DMS79 treated with DMSO at 0.1 percent for 48 hours (cell line): Measurements from ENCODE around the gene BRICD5.

Source experiments
- DNase-seq: peaks from one replicate; lab custom pipeline; 2025; lab: John Stamatoyannopoulos, UW

Gene BRICD5

GRCh38 chr16:2180962-2181923 is 29.4 kb downstream of the BRICD5 start:
- DNase-seq: no peak

- no peak for DNase-seq
These were observed 30.2 kb downstream of the BRICD5 start for GRCh38 chr16:2180461-2180860.

GRCh38 chr16:2179576-2179975 is 31.1 kb downstream of the BRICD5 start:
- DNase-seq: no peak

- no peak for DNase-seq
These were observed 31.6 kb downstream of the BRICD5 start for GRCh38 chr16:2179107-2179501.

GRCh38 chr16:2178321-2179106 is 32.1 kb downstream of the BRICD5 start:
- DNase-seq: no peak

GRCh38 chr16:2177561-2177960 is 33.1 kb downstream of the BRICD5 start:
- no peak for DNase-seq

- DNase-seq: no peak
These were observed 33.6 kb downstream of the BRICD5 start for GRCh38 chr16:2177101-2177500.

- no peak for DNase-seq
These were observed 34.6 kb downstream of the BRICD5 start for GRCh38 chr16:2176047-2176446.

GRCh38 chr16:2175454-2175853 is 35.2 kb downstream of the BRICD5 start:
- no peak for DNase-seq

GRCh38 chr16:2174396-2175131 is 36.1 kb downstream of the BRICD5 start:
- DNase-seq: no peak

- no peak for DNase-seq
These were observed 36.7 kb downstream of the BRICD5 start for GRCh38 chr16:2173916-2174315.

- DNase-seq: no peak
These were observed 37.3 kb downstream of the BRICD5 start for GRCh38 chr16:2173366-2173765.

GRCh38 chr16:2172688-2173335 is 37.9 kb downstream of the BRICD5 start:
- DNase-seq: no peak

- DNase-seq: no peak
These were observed 39.0 kb downstream of the BRICD5 start for GRCh38 chr16:2171601-2172178.

- no peak for DNase-seq
These were observed 39.9 kb downstream of the BRICD5 start for GRCh38 chr16:2170587-2171435.

GRCh38 chr16:2170080-2170479 is 40.6 kb downstream of the BRICD5 start:
- DNase-seq: no peak

GRCh38 chr16:2167068-2167638 is 43.5 kb downstream of the BRICD5 start:
- DNase-seq: no peak

GRCh38 chr16:2166263-2167067 is 44.2 kb downstream of the BRICD5 start:
- DNase-seq: no peak

GRCh38 chr16:2165861-2166260 is 44.8 kb downstream of the BRICD5 start:
- no peak for DNase-seq
